SK-N-SH (cell line): Measurements from ENCODE around the gene LETM1.

ENCODE experiments used
- FOXJ3 ChIP-seq: sonication (generic); formaldehyde crosslinking; IDR thresholded peaks from 2 replicates; pipeline ENCODE4 v1.5.1; 2020; ENCODE audit warnings: mild to moderate bottlenecking, missing genetic modification reagents
- TAF1 ChIP-seq: IDR thresholded peaks from 2 replicates; pipeline ENCODE4 v1.6.1; 2012; ENCODE audit warnings: low read depth, mild to moderate bottlenecking, low read length, moderate library complexity, borderline replicate concordance

- peak; percentile 52; the same call in 1 of the 2 replicates for TF ChIP-seq TAF1
- TF ChIP-seq FOXJ3 (CRISPR knock-in tag): no peak
These were observed 14.9 kb upstream of the LETM1 start, which contains the start of gene NSD2 for GRCh38 chr4:1870578-1871443.
